GM12878 (cell line): Measurements from ENCODE around the gene CACNA1A. TPM values are rescaled to one million over a fixed set of nuclear protein-coding genes. Genes with fewer than 3 reads are reported as not detected.

Experiments
- ATAC-seq: fragments of 200-7000 bp; cut with Tn5 transposase; 3 replicates; pipeline ENCODE4 v1.9.1; 2020; ENCODE audit warnings: mild to moderate bottlenecking, moderate library complexity
- BruUV-seq: library from RNA; stranded (reverse); fragments of 400-500 nt; replicated peaks from 2 replicates; lab custom pipeline; 2021; lab: Mats Ljungman, UMichigan
- CTCF ChIA-PET: fragments of 300-600 bp; sonication (Branson Sonifier 250); formaldehyde crosslinking; extraction: SDS; loops from one replicate; lab custom pipeline; 2021; ENCODE audit warnings: inconsistent platforms; lab: Yijun Ruan, JAX
- POLR2A ChIA-PET: fragments of 350-600 bp; formaldehyde crosslinking; extraction: SDS; loops from one replicate; lab custom pipeline; 2021; ENCODE audit warnings: inconsistent platforms; lab: Charles Lee
- RAD21 ChIA-PET: fragments of 300-600 bp; sonication (Branson Sonifier 250); formaldehyde crosslinking; loops from one replicate; lab custom pipeline; 2023; ENCODE audit warnings: antibody characterized with exemption; ENCODE audit not compliant: unreplicated experiment; lab: Charles Lee
- SMC1A ChIA-PET: fragments of 300-600 bp; sonication (Branson Sonifier 250); formaldehyde crosslinking; loops from one replicate; lab custom pipeline; 2023; ENCODE audit not compliant: unreplicated experiment, uncharacterized antibody; lab: Charles Lee
- DNase-seq: peaks from one replicate; pipeline ENCODE4 v3.0.0-alpha.2; 2011; ENCODE audit warnings: low read depth, low spot score
- FAIRE-seq: peaks from 3 replicates; lab custom pipeline; 2011; peaks lifted over from hg19 to GRCh38; lab: Jason Lieb, UNC
- H2AFZ ChIP-seq: 2 replicates; pipeline ENCODE4 v1.6.0; 2011; ENCODE audit warnings: low read depth, low read length, control low read depth; ENCODE audit not compliant: control insufficient read depth
- H3K27ac ChIP-seq: 2 replicates; pipeline ENCODE4 v1.5.1; 2011; ENCODE audit warnings: control low read depth; ENCODE audit not compliant: control insufficient read depth, insufficient read depth
- H3K27me3 ChIP-seq, 2 experiments: replicated peaks in 1 of 2; 2 replicates each; pipeline versions ENCODE4 v1.6.0 to v1.6.1; 2011; ENCODE audit warnings: low read length in 1 of 2; ENCODE audit not compliant: control insufficient read depth in 2 of 2, insufficient read depth in 2 of 2
- H3K36me3 ChIP-seq, 2 experiments: 2 replicates each; pipeline ENCODE4 v1.5.1; 2011; ENCODE audit warnings: low read length in 1 of 2; ENCODE audit not compliant: control insufficient read depth in 2 of 2, insufficient read depth in 2 of 2
- H3K4me1 ChIP-seq: 2 replicates; pipeline ENCODE4 v1.6.1; 2011; ENCODE audit warnings: mild to moderate bottlenecking, low read length, moderate library complexity, mixed read lengths; ENCODE audit not compliant: control insufficient read depth, insufficient read depth
- H3K4me2 ChIP-seq: 2 replicates; pipeline ENCODE4 v1.6.0; 2011; ENCODE audit warnings: control low read depth; ENCODE audit not compliant: control insufficient read depth, insufficient read depth
- H3K4me3 ChIP-seq: fragments of 200-600 bp; sonication (generic); 2 replicates; pipeline ENCODE4 v1.5.1; 2016
- H3K79me2 ChIP-seq: 2 replicates; pipeline ENCODE4 v1.6.0; 2011; ENCODE audit warnings: low read length; ENCODE audit not compliant: control insufficient read depth, insufficient read depth
- H3K9ac ChIP-seq: 2 replicates; pipeline ENCODE4 v1.8.0; 2011; ENCODE audit warnings: low read length, control low read depth, mixed read lengths; ENCODE audit not compliant: control insufficient read depth, insufficient read depth
- H3K9me3 ChIP-seq: replicated peaks from 3 replicates; pipeline ENCODE4 v1.5.1; 2011; ENCODE audit warnings: mild to moderate bottlenecking, low read length; ENCODE audit not compliant: control insufficient read depth, insufficient read depth
- H4K20me1 ChIP-seq: 2 replicates; pipeline ENCODE4 v1.6.0; 2011; ENCODE audit not compliant: control insufficient read depth, insufficient read depth
- BCL11A ChIP-seq: IDR thresholded peaks from 2 replicates; pipeline ENCODE4 v1.6.1; 2011; ENCODE audit warnings: low read depth, low read length
- BRCA1 ChIP-seq: IDR thresholded peaks from 2 replicates; pipeline ENCODE4 v1.6.1; 2011; ENCODE audit warnings: low read depth, low read length, improper control_type of control experiment
- POLR2AphosphoS2 ChIP-seq: IDR thresholded peaks from 2 replicates; pipeline ENCODE4 v1.6.1; 2011; ENCODE audit warnings: low read depth, mild to moderate bottlenecking, low read length, improper control_type of control experiment, moderate library complexity
- POU2F2 ChIP-seq: IDR thresholded peaks from 3 replicates; pipeline ENCODE4 v1.6.1; 2011; ENCODE audit warnings: low read depth, mild to moderate bottlenecking, low read length, borderline replicate concordance
- RAD21 ChIP-seq: IDR thresholded peaks from 2 replicates; pipeline ENCODE4 v1.6.1; 2011; ENCODE audit warnings: mild to moderate bottlenecking, low read depth, low read length, moderate library complexity; ENCODE audit not compliant: insufficient read depth
- SRF ChIP-seq, 2 experiments: IDR thresholded peaks; 2 replicates each; pipeline ENCODE4 v1.6.1; 2011; ENCODE audit warnings: low read depth in 2 of 2, low read length in 2 of 2, mild to moderate bottlenecking in 1 of 2, moderate library complexity in 1 of 2
- ZBTB11 ChIP-seq: fragments of 450-650 bp; formaldehyde crosslinking; IDR thresholded peaks from 2 replicates; pipeline ENCODE4 v1.5.0; 2022; ENCODE audit warnings: mild to moderate bottlenecking, missing genetic modification characterization
- ZSCAN29 ChIP-seq: fragments of 450-650 bp; IDR thresholded peaks from 2 replicates; pipeline ENCODE4 v1.6.1; 2017; ENCODE audit warnings: mild to moderate bottlenecking, moderate library complexity
- ZZZ3 ChIP-seq: IDR thresholded peaks from 2 replicates; pipeline ENCODE4 v1.6.1; 2011; ENCODE audit warnings: low read depth; ENCODE audit not compliant: control insufficient read depth, insufficient read length
- WGBS: methylation state at CpG from one replicate; pipeline ENCODE4 v1.1.6; 2016; ENCODE audit warnings: low lambda C conversion rate; ENCODE audit not compliant: insufficient replicate concordance, insufficient coverage; ENCODE audit errors: missing lambda C conversion rate; 5-methylcytosine and 5-hydroxymethylcytosine counted together
- in situ Hi-C: fragments of 300-500 bp; cut with MboI; formaldehyde crosslinking; loops from 9 replicates; pipeline ENCODE4 v1.14.3; 2018; ENCODE audit warnings: mixed read lengths
- intact Hi-C: fragments of 100-400 bp; cut with micrococcal nuclease; formaldehyde crosslinking; loops from one replicate; pipeline ENCODE4 v1.14.2; 2022; ENCODE audit not compliant: unreplicated experiment
- polyA plus RNA-seq, 11 experiments: library from polyadenylated mRNA; depleted of rRNA in 4 of 11; unstranded in 6 of 11; stranded (reverse) in 5 of 11; fragments of >200 nt; fragmentation: Nextera tagmentation in 4 of 11; fragmentation: Illumina TruSeq in 1 of 11; extraction: Ambion mirVana in 4 of 11; extraction: Trizol in 1 of 11; gene quantifications; 1 replicate in 1 of 11; 2 replicates in 10 of 11; pipeline versions ENCODE4 v1.2.1 to v1.2.3, GENCODE V29; 2011 to 2016; ENCODE audit warnings: inconsistent platforms in 2 of 11, missing spikeins in 2 of 11, low read depth in 1 of 11
- total RNA-seq, 4 experiments: library from RNA; depleted of rRNA in 3 of 4; stranded (reverse); fragments of >200 nt in 3 of 4; fragmentation: Illumina TruSeq in 1 of 4; extraction: Trizol in 1 of 4; gene quantifications; 2 replicates each; pipeline versions ENCODE4 v1.2.1 to v1.2.3, GENCODE V29; 2013 to 2021
- TF ChIP-seq, protein P1 (sequence below): IDR thresholded peaks from 2 replicates; pipeline ENCODE4 v1.6.1; 2012; ENCODE audit warnings: low read depth, low read length, improper control_type of control experiment
- TF ChIP-seq, protein P2 (sequence below): fragments of 450-650 bp; IDR thresholded peaks from 2 replicates; pipeline ENCODE4 v1.6.1; 2017; ENCODE audit warnings: mild to moderate bottlenecking, moderate library complexity
- TF ChIP-seq, protein P3 (sequence below): fragments of 450-650 bp; IDR thresholded peaks from 2 replicates; pipeline ENCODE4 v1.6.1; 2017; ENCODE audit warnings: borderline replicate concordance

The CACNA1A gene
- total and polyA plus RNA-seq, 10 of the 15 experiments (the other 5 are each of a cell fraction or from before 2014, with no cell fraction given), result 1.1 to 4.4 (median 2.5) TPM

- Histone ChIP-seq H3K9me3 (no peaks in the 10 kb centered on the region), H3K9ac (no peak overlapping the region), H3K79me2 (no peaks in the 10 kb centered on the region), H3K36me3 (no peaks in the 10 kb centered on the region), H2AFZ (no peak overlapping the region), H3K4me3 (no peak overlapping the region), H3K4me2 (no peak overlapping the region), H4K20me1 (no peaks in the 10 kb centered on the region), H3K4me1 (no peaks in the 10 kb centered on the region), H3K27me3 (no peaks in the 10 kb centered on the region), H3K27ac (no peak overlapping the region)
- ChIA-PET POLR2A (no interaction called here), RAD21 (no interaction called here), CTCF (no interaction called here), SMC1A (no interaction called here)
- intact Hi-C loops (no loop called here), in situ Hi-C loops (no loop called here)
- no peak for DNase-seq
- no peak for FAIRE-seq
- 45% methylated on average over 9 of the region's 9 CpGs for WGBS
- no TSS peak for BruUV-seq
- ATAC-seq, result no peak
- TF ChIP-seq, protein P1, sequence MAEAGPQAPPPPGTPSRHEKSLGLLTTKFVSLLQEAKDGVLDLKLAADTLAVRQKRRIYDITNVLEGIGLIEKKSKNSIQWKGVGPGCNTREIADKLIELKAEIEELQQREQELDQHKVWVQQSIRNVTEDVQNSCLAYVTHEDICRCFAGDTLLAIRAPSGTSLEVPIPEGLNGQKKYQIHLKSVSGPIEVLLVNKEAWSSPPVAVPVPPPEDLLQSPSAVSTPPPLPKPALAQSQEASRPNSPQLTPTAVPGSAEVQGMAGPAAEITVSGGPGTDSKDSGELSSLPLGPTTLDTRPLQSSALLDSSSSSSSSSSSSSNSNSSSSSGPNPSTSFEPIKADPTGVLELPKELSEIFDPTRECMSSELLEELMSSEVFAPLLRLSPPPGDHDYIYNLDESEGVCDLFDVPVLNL, result no peak
- TF ChIP-seq BCL11A, result no peak
- TF ChIP-seq SRF (IDR thresholded peaks at IDR 0.05; ENCODE audit: low read depth in 2 of 2, low read length in 2 of 2), result no peak
- no peak for TF ChIP-seq RAD21
- TF ChIP-seq POLR2AphosphoS2, result no peak
- no peak for TF ChIP-seq ZSCAN29
- TF ChIP-seq ZZZ3, result no peak
- TF ChIP-seq, protein P2, sequence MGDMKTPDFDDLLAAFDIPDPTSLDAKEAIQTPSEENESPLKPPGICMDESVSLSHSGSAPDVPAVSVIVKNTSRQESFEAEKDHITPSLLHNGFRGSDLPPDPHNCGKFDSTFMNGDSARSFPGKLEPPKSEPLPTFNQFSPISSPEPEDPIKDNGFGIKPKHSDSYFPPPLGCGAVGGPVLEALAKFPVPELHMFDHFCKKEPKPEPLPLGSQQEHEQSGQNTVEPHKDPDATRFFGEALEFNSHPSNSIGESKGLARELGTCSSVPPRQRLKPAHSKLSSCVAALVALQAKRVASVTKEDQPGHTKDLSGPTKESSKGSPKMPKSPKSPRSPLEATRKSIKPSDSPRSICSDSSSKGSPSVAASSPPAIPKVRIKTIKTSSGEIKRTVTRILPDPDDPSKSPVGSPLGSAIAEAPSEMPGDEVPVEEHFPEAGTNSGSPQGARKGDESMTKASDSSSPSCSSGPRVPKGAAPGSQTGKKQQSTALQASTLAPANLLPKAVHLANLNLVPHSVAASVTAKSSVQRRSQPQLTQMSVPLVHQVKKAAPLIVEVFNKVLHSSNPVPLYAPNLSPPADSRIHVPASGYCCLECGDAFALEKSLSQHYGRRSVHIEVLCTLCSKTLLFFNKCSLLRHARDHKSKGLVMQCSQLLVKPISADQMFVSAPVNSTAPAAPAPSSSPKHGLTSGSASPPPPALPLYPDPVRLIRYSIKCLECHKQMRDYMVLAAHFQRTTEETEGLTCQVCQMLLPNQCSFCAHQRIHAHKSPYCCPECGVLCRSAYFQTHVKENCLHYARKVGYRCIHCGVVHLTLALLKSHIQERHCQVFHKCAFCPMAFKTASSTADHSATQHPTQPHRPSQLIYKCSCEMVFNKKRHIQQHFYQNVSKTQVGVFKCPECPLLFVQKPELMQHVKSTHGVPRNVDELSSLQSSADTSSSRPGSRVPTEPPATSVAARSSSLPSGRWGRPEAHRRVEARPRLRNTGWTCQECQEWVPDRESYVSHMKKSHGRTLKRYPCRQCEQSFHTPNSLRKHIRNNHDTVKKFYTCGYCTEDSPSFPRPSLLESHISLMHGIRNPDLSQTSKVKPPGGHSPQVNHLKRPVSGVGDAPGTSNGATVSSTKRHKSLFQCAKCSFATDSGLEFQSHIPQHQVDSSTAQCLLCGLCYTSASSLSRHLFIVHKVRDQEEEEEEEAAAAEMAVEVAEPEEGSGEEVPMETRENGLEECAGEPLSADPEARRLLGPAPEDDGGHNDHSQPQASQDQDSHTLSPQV, result no peak
- no peak for TF ChIP-seq BRCA1
- no peak for TF ChIP-seq ZBTB11 (CRISPR knock-in tag)
- no peak for TF ChIP-seq POU2F2
- TF ChIP-seq, protein P3, sequence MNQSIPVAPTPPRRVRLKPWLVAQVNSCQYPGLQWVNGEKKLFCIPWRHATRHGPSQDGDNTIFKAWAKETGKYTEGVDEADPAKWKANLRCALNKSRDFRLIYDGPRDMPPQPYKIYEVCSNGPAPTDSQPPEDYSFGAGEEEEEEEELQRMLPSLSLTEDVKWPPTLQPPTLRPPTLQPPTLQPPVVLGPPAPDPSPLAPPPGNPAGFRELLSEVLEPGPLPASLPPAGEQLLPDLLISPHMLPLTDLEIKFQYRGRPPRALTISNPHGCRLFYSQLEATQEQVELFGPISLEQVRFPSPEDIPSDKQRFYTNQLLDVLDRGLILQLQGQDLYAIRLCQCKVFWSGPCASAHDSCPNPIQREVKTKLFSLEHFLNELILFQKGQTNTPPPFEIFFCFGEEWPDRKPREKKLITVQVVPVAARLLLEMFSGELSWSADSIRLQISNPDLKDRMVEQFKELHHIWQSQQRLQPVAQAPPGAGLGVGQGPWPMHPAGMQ, result no peak
These were observed 281.2 kb downstream of the CACNA1A start for GRCh38 chr19:13225085-13225484.
